B cell (primary cell): ENCODE data around the gene PDE4B.

ENCODE experiments used
- CTCF ChIP-seq: fragments of 200-600 bp; IDR thresholded peaks from one replicate; pipeline ENCODE4 v1.8.0; 2022; ENCODE audit warnings: antibody characterized with exemption, mild to moderate bottlenecking
- EZH2 ChIP-seq: IDR thresholded peaks from 2 replicates; pipeline ENCODE4 v1.6.1; 2012; ENCODE audit warnings: borderline replicate concordance, low read depth, mild to moderate bottlenecking, moderate library complexity, low read length; ENCODE audit not compliant: insufficient read depth, poor library complexity, severe bottlenecking

- TF ChIP-seq CTCF (no peak), EZH2 (no peak)
These were observed 503.7 kb downstream of the PDE4B start for GRCh38 chr1:66296370-66296769.
